Left ventricle myocardium inferior (tissue), 1 donor: ENCODE results near the gene SPINK2. TPM values are rescaled to one million over a fixed set of nuclear protein-coding genes. Genes with fewer than 3 reads are reported as not detected.

Experiments used
- DNase-seq: peaks from one replicate; pipeline ENCODE4 v3.0.0-alpha.2; 2020
- H3K27ac ChIP-seq: fragments of 200-600 bp; replicated peaks from 2 replicates; pipeline ENCODE4 v1.8.0; 2021
- H3K27me3 ChIP-seq: fragments of 200-600 bp; 2 replicates; pipeline ENCODE4 v1.8.0; 2021; ENCODE audit warnings: low read depth
- H3K36me3 ChIP-seq: fragments of 200-600 bp; 2 replicates; pipeline ENCODE4 v1.8.0; 2021
- H3K4me1 ChIP-seq: fragments of 200-600 bp; 2 replicates; pipeline ENCODE4 v1.8.0; 2021
- H3K4me3 ChIP-seq: fragments of 200-600 bp; 2 replicates; pipeline ENCODE4 v1.8.0; 2021; ENCODE audit warnings: mild to moderate bottlenecking, moderate library complexity
- H3K9me3 ChIP-seq: fragments of 200-600 bp; replicated peaks from 2 replicates; pipeline ENCODE4 v1.8.0; 2021
- CTCF ChIP-seq: fragments of 200-600 bp; IDR thresholded peaks from 2 replicates; pipeline ENCODE4 v1.8.0; 2021; ENCODE audit warnings: antibody characterized with exemption, mild to moderate bottlenecking, borderline replicate concordance
- intact Hi-C: fragments of 100-400 bp; cut with micrococcal nuclease; formaldehyde crosslinking; loops from one replicate; pipeline ENCODE4 v1.11.0; 2022
- total RNA-seq: library from RNA; stranded (reverse); fragmentation: NEBNext Ultra II Directional; extraction: Animal tissue kit (Norgen Biotek cat#: 25700); gene quantifications from one replicate; pipeline ENCODE4 v1.2.1, GENCODE V29; 2021
- donor health status: DM: no; HTN: yes; CAD: no; lungs with severe emphysema.

The SPINK2 gene
- total RNA-seq, 1 donor from 2014 or later = 0.80 TPM

- peak overlapping the region; percentile 76 for H3K27ac ChIP-seq
- DNase-seq = peak; percentile 76
- intact Hi-C loops = no loop called here
Observed at GRCh38 chr4:56786955-56787354, 34.5 kb downstream of the SPINK2 start.

GRCh38 chr4:56783986-56784385, 37.5 kb downstream of the SPINK2 start:
- Histone ChIP-seq H3K27me3 (peaks cover 11% of the 10 kb centered on the region), H3K36me3 (no peaks in the 10 kb centered on the region), H3K4me1 (peaks cover 15% of the 10 kb centered on the region), H3K9me3 (peaks cover 1% of the 10 kb centered on the region), H3K4me3 (no peak overlapping the region), H3K27ac (no peak overlapping the region)
- DNase-seq = no peak
- TF ChIP-seq CTCF = no peak
- intact Hi-C loops = no loop called here

More at GRCh38 chr4:56786955-56787354, 34.5 kb downstream of the SPINK2 start:
- Histone ChIP-seq H3K27me3 (peaks cover 11% of the 10 kb centered on the region), H3K9me3 (peaks cover 8% of the 10 kb centered on the region), H3K36me3 (no peaks in the 10 kb centered on the region), H3K4me1 (peaks cover 15% of the 10 kb centered on the region), H3K4me3 (no peak overlapping the region)
- TF ChIP-seq CTCF = no peak

- H3K4me1 ChIP-seq = peaks cover 7% of the 10 kb centered on the region
- H3K36me3 ChIP-seq = no peaks in the 10 kb centered on the region
- TF ChIP-seq CTCF = no peak
- H3K27me3 ChIP-seq = peaks cover 11% of the 10 kb centered on the region
- no peak overlapping the region for H3K4me3 ChIP-seq
- no peak overlapping the region for H3K27ac ChIP-seq
- intact Hi-C loops = no loop called here
- no peak for DNase-seq
- H3K9me3 ChIP-seq = no peaks in the 10 kb centered on the region
Observed at GRCh38 chr4:56782019-56782418, 39.5 kb downstream of the SPINK2 start.

GRCh38 chr4:56773346-56773745, 48.2 kb downstream of the SPINK2 start:
- DNase-seq = no peak
- Histone ChIP-seq H3K9me3 (no peaks in the 10 kb centered on the region), H3K36me3 (no peaks in the 10 kb centered on the region), H3K27ac (no peak overlapping the region), H3K4me3 (no peak overlapping the region), H3K4me1 (no peaks in the 10 kb centered on the region), H3K27me3 (no peaks in the 10 kb centered on the region)
- TF ChIP-seq CTCF = no peak
- intact Hi-C loops = no loop called here

- Histone ChIP-seq H3K27ac (no peak overlapping the region), H3K4me3 (no peak overlapping the region), H3K4me1 (no peaks in the 10 kb centered on the region), H3K27me3 (no peaks in the 10 kb centered on the region), H3K9me3 (no peaks in the 10 kb centered on the region), H3K36me3 (no peaks in the 10 kb centered on the region)
- no peak for DNase-seq
- TF ChIP-seq CTCF = no peak
- intact Hi-C loops = no loop called here
Observed at GRCh38 chr4:56772134-56772533, 49.4 kb downstream of the SPINK2 start.

- no peaks in the 10 kb centered on the region for H3K4me1 ChIP-seq
- peaks cover 12% of the 10 kb centered on the region for H3K27me3 ChIP-seq
- no peak overlapping the region for H3K4me3 ChIP-seq
- H3K36me3 ChIP-seq = no peaks in the 10 kb centered on the region
- TF ChIP-seq CTCF = no peak
- no peak overlapping the region for H3K27ac ChIP-seq
- intact Hi-C loops = no loop called here
- no peak for DNase-seq
- H3K9me3 ChIP-seq = no peaks in the 10 kb centered on the region
Observed at GRCh38 chr4:56768763-56769162, 52.7 kb downstream of the SPINK2 start.
